ENCODE data around the gene CABLES1. TPM values are rescaled to one million over a fixed set of nuclear protein-coding genes. Genes with fewer than 3 reads are reported as not detected.

The CABLES1 gene
- polyA plus RNA-seq, 1 donor (not counting 4 experiments of a cell fraction or from before 2014, with no cell fraction given): 1.00 TPM

DNA sequence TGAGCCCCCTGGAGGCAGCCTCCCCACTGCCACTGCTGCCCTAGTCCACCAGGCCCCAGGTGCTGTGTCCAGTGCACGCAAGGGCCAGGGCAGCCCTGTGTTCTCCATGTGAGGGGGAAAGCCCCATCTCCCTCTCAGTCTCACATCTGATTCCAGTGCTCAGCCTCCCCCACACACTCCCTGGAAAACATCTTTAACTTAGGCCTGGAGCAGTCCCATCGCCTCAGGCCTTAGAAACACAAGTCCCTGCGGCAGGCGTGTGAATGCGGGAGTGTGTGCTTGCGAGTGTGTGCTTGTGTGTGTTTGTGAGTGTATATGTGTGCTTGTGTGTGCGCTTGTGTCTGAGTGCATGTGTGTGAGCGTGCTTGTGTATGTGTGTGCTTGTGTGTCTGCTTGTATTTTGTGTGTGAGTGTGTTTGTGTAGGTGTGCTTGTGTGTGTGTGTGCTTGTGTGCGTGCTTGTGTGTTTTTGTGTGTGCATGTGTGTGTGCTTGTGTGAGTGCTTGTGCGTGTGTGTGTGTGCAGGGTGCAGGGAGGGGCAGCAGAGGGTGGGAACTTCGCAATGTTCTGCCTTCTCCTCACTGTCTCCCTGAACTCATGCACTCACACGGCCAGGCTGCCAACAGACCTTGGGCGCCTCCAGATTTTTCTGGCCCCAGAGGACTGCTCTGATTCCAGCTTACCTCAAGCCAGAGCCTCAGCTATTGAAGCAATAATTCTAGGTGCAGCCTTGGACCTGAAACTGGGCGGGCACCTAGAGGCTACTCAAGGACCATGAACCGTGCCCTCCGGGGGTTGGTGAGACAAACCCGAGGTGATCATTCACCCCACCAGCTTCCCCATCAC, 139.6 kb downstream of the CABLES1 start:
- Histone ChIP-seq H3K9me3 (ENCODE audit: control insufficient read depth, low read depth, low read length) (peaks cover 13% of the 10 kb centered on the region), H3K4me2 (ENCODE audit: control insufficient read depth, extremely low read depth, insufficient read depth, low read depth, low read length) (no peak overlapping the region), H3K4me1 (ENCODE audit: control insufficient read depth, extremely low read depth, insufficient read depth, low read length) (no peaks in the 10 kb centered on the region), H2AFZ (ENCODE audit: control insufficient read depth, low read length) (no peak overlapping the region), H4K20me1 (ENCODE audit: control insufficient read depth, extremely low read depth, insufficient read depth, low read length) (no peaks in the 10 kb centered on the region), H3K27ac (ENCODE audit: control insufficient read depth, insufficient read depth, low read length) (no peak overlapping the region), H3K79me2 (ENCODE audit: control insufficient read depth, insufficient read depth, low read length) (no peaks in the 10 kb centered on the region), H3K4me3 (ENCODE audit: control insufficient read depth in 2 of 3, extremely low read depth in 1 of 3, insufficient read depth in 2 of 3, low read depth in 1 of 3, low read length in 3 of 3) (no peak overlapping the region), H3K9me1 (ENCODE audit: control insufficient read depth, extremely low read depth, insufficient read depth, low read length) (no peaks in the 10 kb centered on the region), H3K9ac (ENCODE audit: control insufficient read depth, extremely low read depth, insufficient read depth, low read length) (no peak overlapping the region), H3K27me3 (ENCODE audit: control insufficient read depth, extremely low read depth, insufficient read depth, low read length) (no peaks in the 10 kb centered on the region), H3K36me3 (ENCODE audit: control insufficient read depth in 2 of 2, extremely low read depth in 1 of 2, insufficient read depth in 2 of 2, low read length in 2 of 2) (no peaks in the 10 kb centered on the region)
- FAIRE-seq: no peak
- no peak for DNase-seq (ENCODE audit: low read depth, low spot score)
- dilution Hi-C loops (cut with MboI; ENCODE audit: extremely low pct_ligation_motif_present, low sequenced_read_pairs): no loop called here
- no peak for TF ChIP-seq EZH2 (IDR thresholded peaks at IDR 0.05; ENCODE audit: low read length)
- TF ChIP-seq, protein P1, sequence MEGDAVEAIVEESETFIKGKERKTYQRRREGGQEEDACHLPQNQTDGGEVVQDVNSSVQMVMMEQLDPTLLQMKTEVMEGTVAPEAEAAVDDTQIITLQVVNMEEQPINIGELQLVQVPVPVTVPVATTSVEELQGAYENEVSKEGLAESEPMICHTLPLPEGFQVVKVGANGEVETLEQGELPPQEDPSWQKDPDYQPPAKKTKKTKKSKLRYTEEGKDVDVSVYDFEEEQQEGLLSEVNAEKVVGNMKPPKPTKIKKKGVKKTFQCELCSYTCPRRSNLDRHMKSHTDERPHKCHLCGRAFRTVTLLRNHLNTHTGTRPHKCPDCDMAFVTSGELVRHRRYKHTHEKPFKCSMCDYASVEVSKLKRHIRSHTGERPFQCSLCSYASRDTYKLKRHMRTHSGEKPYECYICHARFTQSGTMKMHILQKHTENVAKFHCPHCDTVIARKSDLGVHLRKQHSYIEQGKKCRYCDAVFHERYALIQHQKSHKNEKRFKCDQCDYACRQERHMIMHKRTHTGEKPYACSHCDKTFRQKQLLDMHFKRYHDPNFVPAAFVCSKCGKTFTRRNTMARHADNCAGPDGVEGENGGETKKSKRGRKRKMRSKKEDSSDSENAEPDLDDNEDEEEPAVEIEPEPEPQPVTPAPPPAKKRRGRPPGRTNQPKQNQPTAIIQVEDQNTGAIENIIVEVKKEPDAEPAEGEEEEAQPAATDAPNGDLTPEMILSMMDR (optimal IDR thresholded peaks at IDR 0.05 in 1 of 3, IDR thresholded peaks at IDR 0.05 in 1 of 3, conservative IDR thresholded peaks at IDR 0.05 in 1 of 3; ENCODE audit: extremely low read depth in 1 of 3, insufficient read depth in 2 of 3, low read length in 3 of 3): no peak

DNA sequence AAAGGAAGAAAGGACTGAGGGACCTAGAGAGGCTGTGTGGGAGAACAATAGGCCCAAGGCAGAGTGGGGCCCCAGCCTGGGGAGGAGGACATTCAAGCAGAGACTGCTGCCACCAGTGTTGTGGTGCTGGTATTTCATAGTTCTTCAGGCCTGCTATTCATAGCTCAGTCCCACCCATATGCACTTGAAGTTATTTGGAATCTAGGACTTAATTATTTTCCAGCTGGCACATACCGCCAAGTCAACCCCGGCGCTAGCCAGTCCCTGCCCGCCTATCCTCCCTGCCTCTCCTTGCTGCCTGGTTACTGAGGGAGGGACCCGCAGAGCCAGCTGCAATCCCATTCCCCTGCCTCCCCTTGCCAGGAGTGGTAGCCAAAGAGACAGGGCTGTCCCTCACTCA, 141.2 kb downstream of the CABLES1 start:
- DNase-seq (ENCODE audit: low read depth, low spot score): no peak
- dilution Hi-C loops (cut with MboI; ENCODE audit: extremely low pct_ligation_motif_present, low sequenced_read_pairs): no loop called here

More for the DNA sequence above, 141.2 kb downstream of the CABLES1 start:
- Histone ChIP-seq H3K9me1 (ENCODE audit: control insufficient read depth, extremely low read depth, insufficient read depth, low read length) (no peaks in the 10 kb centered on the region), H2AFZ (ENCODE audit: control insufficient read depth, low read length) (no peak overlapping the region), H3K4me3 (ENCODE audit: control insufficient read depth in 2 of 3, extremely low read depth in 1 of 3, insufficient read depth in 2 of 3, low read depth in 1 of 3, low read length in 3 of 3) (no peak overlapping the region), H3K36me3 (ENCODE audit: control insufficient read depth in 2 of 2, extremely low read depth in 1 of 2, insufficient read depth in 2 of 2, low read length in 2 of 2) (no peaks in the 10 kb centered on the region), H3K4me2 (ENCODE audit: control insufficient read depth, extremely low read depth, insufficient read depth, low read depth, low read length) (no peak overlapping the region), H3K27me3 (ENCODE audit: control insufficient read depth, extremely low read depth, insufficient read depth, low read length) (no peaks in the 10 kb centered on the region), H3K4me1 (ENCODE audit: control insufficient read depth, extremely low read depth, insufficient read depth, low read length) (peaks cover 1% of the 10 kb centered on the region), H3K9ac (ENCODE audit: control insufficient read depth, extremely low read depth, insufficient read depth, low read length) (no peak overlapping the region), H3K27ac (ENCODE audit: control insufficient read depth, insufficient read depth, low read length) (no peak overlapping the region), H4K20me1 (ENCODE audit: control insufficient read depth, extremely low read depth, insufficient read depth, low read length) (no peaks in the 10 kb centered on the region), H3K79me2 (ENCODE audit: control insufficient read depth, insufficient read depth, low read length) (no peaks in the 10 kb centered on the region), H3K9me3 (ENCODE audit: control insufficient read depth, low read depth, low read length) (peaks cover 8% of the 10 kb centered on the region)
- no peak for FAIRE-seq
- TF ChIP-seq, protein P1 (optimal IDR thresholded peaks at IDR 0.05 in 1 of 3, IDR thresholded peaks at IDR 0.05 in 1 of 3, conservative IDR thresholded peaks at IDR 0.05 in 1 of 3; ENCODE audit: extremely low read depth in 1 of 3, insufficient read depth in 2 of 3, low read length in 3 of 3): no peak
- no peak for TF ChIP-seq EZH2 (IDR thresholded peaks at IDR 0.05; ENCODE audit: low read length)

All from keratinocyte (primary cell).